Activated CD4-positive, alpha-beta T cell treated with anti-CD3 and anti-CD28 coated beads, Interleukin-2, Interleukin-4, amounts not matched to agents 100 ng/mL and 50 ng/mL, durations not matched to agents 16 hours and 8 hours (primary cell): Measurements from ENCODE around the gene PELI3.
"Not testable (repeated sequence)": the region's sequence is repeated elsewhere in the genome, so short reads cannot be mapped to it uniquely, and the experiment has no call there.

Source experiments
- DNase-seq: peaks from one replicate; pipeline ENCODE4 v3.0.0-alpha.2; 2020; ENCODE audit warnings: low spot score

The PELI3 gene, protein sequence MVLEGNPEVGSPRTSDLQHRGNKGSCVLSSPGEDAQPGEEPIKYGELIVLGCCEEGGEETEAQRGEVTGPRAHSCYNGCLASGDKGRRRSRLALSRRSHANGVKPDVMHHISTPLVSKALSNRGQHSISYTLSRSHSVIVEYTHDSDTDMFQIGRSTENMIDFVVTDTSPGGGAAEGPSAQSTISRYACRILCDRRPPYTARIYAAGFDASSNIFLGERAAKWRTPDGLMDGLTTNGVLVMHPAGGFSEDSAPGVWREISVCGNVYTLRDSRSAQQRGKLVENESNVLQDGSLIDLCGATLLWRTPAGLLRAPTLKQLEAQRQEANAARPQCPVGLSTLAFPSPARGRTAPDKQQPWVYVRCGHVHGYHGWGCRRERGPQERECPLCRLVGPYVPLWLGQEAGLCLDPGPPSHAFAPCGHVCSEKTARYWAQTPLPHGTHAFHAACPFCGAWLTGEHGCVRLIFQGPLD

DNA sequence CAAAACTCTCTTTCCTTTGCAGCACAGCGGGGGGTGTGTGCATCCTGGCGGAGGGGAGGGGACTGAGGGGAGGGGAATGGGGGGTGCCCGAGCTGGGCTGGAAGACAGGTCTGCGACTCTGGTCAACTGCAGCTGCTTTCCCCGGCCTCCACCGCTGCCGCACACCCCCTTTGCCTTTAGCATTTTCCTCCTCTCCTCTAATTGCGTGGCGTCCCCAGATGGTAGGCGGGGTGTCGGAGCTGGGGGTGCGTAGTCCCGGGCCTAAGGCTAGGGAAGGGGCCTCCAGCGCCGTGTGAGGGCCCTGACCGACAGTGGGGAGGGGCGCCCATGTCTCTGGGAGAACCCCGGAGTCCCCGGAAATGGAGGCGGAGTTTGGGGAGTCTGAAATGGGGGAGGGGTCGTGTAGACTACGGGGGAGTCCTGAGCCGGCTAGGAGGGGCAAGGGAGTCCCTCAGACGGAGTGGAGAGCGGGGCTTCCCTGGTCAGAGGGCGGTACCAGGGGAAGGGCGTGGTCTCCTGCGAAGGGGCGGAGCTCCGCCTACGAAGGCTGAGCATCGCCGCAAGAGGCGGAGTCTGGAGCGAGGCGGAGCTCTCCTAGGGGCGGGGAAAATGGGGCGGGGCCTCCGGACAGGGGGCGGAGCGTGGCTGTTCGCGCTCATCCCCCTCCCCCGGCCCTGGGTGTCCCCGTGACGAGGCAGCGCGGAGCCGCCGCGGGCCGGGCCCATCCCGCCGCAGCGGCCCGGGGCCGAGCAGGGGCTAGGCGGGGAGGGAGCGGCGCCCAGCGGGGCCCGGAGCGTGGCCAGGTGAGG is at the start of gene PELI3:
TSS of gene PELI3 (plus strand) at position 681 of the 809 bp plus-strand sequence. CDS start 1,224 bp downstream, outside the sequence.
- DNase-seq = peak; percentile 95

DNA sequence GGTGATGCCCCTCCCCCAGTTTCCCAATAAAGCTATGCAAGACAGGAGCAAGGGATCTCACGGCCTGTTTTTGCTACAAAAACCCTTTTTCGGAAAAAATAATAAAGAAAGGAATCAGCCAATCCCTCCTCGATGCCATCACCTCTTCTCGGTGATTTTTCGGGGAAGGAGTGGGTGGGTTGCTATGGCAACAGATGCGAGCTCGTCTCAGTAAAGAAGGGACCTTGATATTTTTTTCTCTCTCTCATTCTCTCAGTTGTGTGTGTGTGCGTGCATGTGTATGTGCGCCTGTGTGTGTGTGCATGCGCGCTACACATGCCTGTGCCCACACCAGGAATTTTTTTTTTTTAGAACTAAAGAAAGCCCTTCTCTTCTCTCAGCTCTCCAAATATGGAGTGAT is 49.7 kb upstream of the PELI3 start:
- no peak for DNase-seq

DNA sequence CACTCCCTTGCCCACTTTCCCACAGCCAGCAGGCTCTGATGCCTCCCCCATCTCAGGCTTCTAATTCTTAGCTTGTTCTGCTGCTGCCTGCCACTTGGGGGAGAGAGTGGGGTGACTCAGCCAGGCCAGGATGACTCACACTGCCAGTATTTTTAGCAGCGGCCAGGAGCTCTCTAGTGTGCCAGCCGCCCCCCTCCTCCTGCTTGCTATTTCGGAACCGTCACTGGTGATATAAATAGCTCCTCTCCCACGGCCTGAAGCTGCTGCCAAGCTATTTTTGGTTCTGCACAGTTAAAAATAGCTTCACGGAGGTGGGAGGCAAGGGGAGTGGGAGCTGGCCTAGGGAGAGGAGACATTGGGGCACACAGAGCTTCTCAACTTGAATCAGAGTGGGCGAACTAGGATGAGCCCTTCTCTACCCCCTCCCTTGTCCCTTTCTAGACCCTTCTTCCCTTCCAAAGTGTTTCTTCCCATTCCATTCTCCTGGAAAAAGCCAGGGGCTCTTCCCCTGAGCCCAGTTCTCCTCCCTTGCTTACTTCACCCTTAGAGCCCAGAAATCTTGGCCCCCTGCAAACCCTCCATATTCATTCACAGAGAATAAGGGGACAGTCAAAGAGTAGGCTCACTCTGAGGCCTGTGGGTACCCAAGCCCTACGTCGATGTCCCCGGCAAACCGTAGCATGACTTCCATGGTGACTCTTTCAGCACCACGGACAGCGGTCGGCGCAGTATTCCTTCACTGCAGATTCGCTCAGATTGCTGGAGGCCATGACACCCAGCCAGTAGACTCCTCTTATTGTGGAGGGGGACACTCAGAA is 48.3 kb upstream of the PELI3 start:
- peak; percentile 65 for DNase-seq

DNA sequence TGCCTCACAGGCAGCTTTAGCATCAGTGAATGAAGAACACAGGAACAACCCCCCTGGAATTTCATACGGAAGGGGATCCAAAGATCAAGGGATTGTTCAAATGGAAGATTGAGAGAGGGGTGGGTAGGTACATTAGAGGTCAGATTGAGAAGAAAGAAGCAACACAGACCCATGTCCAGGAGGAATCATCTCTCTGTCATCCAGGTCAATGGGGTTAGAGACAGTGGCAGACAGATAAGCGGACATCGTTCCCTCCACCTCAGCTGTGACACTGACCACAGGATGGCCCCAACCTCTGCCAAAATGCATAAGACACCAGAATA is 47.8 kb upstream of the PELI3 start:
- no peak for DNase-seq

DNA sequence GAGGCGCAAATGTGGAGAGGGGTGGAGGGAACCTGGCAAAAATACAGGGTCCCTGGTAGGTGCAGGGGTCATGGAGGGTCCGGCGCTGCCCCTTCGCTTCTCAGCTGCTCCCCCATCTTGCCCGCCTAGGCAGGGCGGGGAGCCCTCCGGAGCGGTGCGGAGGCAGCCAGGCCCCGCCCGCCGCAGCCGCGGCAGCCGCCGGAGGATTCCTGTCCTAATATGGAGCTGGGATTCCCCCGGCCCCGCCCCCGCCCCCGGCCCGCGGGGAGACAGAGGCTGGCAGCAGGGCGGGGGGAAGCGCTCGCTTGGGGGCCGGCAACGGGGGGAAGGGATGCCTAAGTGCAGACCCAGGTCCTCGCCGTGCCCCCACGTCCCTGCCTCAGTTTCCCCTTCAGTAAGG is 46.9 kb upstream of the PELI3 start:
- DNase-seq = no peak

DNA sequence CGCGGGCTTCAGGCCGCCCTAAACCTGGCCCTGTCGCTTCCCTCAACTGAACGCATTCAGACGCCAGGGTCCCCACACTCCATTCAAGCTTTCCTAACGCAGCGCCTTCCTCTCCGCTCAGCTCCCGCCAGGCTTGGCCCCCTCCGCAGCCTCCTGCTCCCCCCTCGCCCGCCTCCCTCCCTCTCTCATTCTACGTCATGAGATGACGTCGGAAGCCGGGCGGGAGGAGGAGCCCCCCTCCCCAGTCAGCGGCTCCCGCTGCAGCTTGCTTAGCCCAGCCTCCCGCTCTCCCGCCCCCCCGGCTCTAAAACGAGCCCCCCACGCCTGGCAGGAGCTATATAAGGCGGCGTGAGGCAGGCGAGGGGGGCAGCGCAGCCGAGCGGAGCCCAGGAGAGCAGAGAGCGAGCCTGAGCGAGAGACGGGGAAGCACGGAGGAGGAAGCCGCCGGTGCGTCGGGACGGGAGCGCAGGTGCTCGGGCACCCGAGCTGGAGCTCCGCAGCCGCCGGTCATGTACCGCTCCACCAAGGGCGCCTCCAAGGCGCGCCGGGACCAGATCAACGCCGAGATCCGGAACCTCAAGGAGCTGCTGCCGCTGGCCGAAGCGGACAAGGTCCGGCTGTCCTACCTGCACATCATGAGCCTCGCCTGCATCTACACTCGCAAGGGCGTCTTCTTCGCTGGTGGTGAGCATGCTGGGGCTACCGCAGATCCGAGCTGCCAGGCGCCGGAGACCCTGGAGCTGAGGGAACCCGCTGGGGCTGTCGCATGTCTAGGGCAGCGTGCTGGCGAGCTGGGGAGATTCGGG is 45.8 kb upstream of the PELI3 start, which contains the start of gene NPAS4:
TSS of gene NPAS4 (plus strand) at position 365 of the 806 bp plus-strand sequence. CDS start at position 510, 145 bp downstream.
- no peak for DNase-seq

DNA sequence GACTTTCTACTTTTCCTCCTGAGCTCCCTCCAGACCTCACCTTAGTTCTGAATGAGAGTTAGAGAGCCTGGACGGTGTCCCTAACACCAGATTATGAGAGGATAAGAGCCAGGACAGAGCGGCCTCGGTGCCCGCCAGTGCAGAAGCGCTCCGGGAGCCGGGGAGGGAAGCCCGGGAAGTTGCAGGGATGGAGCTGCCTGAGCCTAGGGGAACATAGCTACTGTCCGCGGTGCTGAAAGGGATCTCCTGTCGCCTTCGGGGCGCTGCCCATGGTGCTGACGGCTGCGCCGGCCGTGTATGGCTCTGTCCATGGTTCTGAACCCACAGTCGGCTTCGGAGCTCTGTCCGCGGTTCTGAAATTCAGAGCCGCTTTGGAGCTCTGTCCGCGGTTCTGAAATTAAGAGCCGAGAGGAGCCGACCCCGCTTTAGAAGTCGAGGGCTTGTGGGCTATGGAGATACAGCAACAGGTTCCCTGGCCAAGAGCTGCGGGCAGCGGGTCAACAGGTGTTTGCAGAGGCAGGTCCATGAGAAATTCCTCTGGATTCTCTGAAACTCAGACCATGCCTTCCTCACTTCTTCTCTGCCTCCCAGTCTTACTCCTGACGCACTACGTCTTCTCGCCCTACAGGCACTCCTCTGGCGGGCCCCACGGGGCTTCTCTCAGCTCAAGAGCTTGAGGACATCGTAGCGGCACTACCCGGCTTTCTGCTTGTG is 45.1 kb upstream of the PELI3 start:
- peak; percentile 81 for DNase-seq

DNA sequence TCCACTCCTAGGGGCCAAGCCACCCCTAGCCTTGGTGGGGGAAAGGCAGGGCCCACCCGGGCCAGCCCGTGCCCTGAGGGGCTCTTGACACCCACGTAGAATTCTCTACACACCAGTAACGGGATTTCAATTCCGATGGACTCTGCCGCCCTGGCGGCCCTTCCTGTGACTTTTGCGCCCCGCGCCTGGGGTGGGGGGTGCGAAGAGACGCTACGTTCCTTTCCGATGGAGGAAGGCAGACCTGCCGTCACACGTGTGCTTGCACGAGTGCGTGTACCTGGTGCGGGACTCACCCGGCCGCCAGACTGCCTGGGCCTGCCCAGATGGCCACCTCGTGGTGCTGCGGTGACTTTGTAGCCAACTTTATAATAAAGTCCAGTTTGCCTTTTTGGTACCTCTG is 40.4 kb upstream of the PELI3 start:
- DNase-seq = no peak

DNA sequence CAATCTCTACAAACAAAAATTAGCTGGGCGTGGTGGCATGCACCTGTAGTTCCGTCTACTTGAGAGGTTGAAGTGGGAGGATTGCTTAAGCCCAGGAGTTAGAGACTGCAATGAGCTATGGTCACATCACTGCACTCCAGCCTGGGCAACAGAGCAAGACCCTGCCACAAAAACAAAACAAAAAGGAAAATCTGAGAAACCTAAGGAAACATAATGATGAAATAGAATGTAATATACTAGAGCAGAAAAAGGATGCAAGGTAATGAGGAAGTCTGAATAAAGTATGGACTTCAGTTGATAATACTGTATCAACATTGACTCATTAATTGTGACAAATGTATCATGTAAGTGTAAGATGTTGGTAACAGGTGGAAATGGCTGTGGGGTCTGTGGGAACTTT is 37.8 kb upstream of the PELI3 start:
- no peak for DNase-seq

DNA sequence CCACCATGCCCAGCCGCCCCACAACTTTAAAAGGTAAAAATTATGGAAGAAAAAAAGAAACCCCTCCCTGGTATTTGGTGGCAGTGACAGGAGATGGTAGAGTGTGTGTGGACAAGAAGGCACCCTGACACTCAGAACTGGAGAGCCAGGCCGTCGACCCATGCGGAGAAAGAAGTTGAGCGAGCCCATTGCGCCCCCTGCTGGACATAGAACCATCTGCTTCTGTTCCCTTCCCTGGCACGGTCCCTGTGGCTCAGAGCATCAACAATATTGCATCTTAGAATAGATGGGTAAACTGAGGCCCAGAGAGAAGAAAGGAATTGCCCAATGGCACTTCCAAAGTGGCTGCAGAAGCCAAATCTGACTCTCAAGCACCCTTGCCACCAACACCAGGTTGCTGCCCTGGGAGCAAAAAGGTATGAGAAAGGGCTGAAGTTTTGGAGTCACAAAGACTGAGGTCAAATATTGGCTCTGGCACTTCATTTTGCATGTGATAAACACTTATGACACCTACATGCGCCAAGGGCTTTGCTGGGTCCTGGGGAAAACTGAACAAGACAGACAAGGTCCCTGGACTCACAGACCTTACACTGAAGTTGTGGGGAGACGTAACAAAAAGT is 36.6 kb upstream of the PELI3 start:
- peak; percentile 77 for DNase-seq

DNA sequence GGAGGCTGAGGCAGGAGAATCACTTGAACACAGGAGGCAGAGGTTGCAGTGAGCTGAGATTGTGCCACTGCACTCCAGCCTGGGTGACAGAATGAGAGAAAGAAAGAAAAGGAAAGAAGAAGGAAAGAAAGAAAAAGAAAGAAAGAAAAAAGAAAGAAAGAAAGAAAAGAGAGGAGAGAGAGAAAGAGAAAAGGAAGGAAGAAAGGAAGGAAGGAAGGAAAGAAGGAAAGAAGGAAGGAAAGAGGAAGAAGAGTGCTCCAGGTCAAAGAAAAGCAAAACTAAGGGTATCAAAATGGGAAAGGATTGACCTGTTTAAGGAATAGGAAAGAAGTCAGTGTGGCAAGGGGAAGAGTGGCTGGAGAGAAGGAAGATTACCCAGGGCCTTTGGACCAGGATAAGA is 35.4 kb upstream of the PELI3 start:
- DNase-seq = not testable (repeated sequence)

DNA sequence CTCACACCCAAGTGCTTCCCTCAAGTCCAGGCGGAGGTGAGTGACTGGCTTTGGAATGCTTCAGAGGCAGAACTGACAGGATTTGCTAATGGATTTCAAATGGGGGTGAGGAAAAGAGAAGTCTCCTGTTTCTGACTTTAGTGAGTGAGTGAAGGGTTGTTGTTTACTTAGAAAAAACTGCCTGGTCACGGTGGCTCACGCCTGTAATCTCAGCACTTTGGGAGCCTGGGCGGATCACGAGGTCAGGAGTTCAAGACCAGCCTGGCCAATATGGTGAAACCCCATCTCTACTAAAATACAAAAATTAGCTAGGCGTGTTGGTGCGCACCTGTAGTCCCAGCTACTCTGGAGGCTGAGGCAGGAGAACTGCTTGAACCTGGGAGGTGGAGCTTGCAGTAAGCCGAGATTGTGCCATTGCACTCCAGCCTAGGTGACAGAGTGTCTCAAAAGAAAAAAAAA is 34.8 kb upstream of the PELI3 start:
- DNase-seq = not testable (repeated sequence)

DNA sequence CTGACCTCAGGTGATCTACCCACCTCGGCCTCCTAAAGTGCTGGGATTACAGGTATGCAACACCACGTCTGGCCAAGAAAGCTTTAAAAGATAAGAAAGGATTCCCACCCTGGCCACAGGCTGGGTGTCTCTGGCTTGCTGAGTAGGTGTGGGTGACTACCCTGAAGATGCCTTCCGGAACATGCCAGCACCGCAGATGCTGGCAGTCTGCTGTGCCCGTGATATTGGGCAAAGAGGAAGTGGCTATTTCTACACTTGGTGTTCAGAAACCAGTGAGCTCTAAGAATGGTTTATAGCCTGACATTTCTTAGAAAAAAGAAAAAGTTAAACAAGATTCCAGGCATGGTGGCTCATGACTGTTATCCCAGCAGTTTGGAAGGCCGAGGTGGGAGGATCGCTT is 34.1 kb upstream of the PELI3 start:
- DNase-seq = no peak

DNA sequence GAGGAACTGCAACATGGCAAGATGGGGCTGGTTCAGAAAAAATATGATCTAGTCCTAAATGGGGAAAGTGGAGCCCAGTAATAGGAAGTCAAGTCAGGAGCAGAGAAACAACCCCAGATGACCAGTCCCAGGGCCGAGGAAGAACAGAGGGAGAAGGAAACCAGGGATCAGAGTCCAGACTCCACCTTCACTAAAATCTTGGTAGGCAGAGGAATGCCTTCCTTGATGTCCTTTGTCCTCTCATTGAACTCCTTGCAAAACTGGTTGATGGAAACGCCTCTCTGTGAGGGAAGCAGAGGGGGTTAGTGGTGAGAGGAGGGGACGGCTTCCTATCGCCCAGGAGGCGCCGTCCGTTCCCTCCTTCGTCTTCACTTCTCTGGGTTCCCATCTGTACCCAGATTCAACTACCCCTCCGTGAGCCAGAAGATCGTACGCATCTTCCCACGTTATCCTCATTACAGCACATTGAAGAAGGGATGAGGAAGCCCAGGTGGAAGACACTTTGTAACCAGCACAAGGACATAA is 28.7 kb upstream of the PELI3 start:
- DNase-seq = no peak

DNA sequence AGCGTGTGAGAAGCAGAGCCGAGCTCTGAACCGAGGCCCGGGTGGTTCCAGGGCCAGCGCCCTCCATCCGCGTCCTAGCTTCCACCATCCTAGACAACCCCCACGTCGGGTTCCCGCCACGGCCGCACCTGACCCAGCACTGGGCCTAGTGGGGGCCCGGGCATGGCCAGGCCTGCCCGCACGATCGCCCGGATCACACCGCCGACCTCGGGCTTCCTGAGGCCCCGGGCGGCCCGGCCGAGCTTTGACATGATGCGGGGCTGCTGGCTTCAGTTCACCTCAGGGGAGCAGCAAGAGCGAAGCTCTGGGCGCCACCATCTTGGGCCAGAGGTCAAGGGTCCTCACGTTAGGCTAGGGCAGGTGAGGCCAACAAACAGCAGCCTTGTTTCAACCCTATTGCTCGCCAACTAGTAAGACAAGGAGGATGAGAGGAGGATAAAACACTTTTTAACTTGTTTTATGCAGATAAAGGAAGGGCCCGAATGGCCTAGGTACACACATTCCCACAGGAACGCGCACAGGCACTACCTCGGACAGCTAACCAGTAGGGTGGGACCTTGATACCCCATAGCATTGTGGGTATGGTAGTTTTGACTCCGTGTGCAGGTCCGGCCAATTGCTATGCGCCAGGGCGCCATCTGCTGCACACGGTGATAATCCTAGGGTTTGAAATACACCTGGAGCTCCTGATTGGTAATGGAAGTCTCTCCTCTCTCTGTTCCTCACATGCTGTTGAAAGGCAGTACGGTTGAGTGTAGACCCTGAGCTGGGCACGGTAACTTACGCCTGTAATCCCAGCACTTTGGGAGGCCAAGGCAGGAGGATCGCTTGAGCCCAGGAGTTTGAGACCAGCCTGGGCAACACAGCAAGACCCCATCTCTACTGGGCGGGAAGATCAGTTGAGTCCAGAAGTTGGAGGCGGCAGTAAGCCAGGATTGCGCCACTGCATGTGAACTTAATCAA is 27.9 kb upstream of the PELI3 start, which contains the start of gene MRPL11:
TSS of gene MRPL11 (minus strand) at position 345 of the 963 bp plus-strand sequence. CDS start at position 251, 94 bp downstream.
- peak; percentile 94 for DNase-seq

DNA sequence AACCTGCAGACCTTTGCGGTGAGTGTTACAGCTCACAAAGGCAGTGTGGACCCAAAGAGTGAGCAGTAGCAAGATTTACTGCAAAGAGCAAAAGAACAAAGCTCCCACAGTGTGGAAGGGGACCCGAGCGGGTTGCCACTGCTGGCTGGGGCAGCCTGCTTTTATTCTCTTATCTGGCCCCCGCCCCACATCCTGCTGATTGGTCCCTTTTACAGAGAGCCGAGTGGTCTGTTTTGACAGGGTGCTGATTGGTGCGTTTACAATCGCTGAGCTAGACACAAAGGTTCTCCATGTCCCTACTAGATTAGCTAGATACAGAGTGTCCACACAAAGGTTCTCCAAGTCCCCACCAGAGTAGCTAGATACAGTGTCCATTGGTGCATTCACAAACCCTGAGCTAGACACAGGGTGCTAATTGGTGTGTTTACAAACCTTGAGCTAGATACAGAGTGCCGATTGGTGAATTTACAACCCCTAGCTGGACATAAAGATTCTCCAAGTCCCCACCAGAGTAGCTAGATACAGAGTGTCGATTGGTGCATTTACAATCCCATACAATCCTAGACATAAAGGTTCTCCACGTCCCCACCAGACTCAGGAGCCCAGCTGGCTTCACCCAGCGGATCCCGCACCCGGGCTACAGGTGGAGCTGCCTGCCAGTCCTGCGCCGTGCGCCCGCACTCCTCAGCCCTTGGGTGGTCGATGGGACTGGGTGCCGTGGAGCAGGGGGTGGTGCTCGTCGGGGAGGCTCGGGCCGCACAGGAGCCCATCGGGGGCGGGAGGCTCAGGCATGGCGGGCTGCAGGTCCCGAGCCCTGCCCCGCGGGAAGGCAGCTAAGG is 26.4 kb upstream of the PELI3 start:
- DNase-seq = not testable (repeated sequence)

DNA sequence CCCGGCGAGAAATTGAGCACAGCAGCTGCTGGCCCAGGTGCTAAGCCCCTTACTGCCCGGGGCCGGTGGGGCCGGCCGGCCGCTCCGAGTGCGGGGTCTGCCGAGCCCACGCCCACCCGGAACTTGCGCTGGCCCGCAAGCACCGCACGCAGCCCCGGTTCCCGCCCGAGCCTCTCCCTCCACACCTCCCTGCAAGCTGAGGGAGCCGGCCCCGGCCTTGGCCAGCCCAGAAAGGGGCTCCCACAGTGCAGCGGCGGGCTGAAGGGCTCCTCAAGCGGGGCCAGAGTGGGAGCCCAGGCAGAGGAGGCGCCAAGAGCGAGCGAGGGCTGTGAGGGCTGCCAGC is 25.8 kb upstream of the PELI3 start:
- DNase-seq = not testable (repeated sequence)

DNA sequence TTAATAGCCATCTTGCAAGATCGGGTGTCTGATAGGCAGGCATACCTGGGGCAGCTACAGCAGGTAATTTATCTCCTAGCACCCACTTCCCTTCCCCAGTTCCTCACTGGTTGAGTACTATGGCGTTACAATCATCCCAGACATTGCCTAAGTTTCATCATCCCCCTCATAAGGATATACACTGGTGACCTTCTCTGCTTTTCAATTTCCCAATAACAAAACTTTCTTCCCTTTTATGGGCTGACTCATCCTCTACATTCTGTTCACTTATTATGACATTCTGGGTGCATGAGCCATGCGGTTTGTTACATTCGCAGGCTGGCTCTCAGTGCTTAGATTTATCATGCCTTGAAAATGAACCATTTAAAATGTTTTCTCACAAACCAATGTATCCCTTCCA is 23.1 kb upstream of the PELI3 start:
- no peak for DNase-seq
